ENCODE data around the gene CATSPERZ.

DNA sequence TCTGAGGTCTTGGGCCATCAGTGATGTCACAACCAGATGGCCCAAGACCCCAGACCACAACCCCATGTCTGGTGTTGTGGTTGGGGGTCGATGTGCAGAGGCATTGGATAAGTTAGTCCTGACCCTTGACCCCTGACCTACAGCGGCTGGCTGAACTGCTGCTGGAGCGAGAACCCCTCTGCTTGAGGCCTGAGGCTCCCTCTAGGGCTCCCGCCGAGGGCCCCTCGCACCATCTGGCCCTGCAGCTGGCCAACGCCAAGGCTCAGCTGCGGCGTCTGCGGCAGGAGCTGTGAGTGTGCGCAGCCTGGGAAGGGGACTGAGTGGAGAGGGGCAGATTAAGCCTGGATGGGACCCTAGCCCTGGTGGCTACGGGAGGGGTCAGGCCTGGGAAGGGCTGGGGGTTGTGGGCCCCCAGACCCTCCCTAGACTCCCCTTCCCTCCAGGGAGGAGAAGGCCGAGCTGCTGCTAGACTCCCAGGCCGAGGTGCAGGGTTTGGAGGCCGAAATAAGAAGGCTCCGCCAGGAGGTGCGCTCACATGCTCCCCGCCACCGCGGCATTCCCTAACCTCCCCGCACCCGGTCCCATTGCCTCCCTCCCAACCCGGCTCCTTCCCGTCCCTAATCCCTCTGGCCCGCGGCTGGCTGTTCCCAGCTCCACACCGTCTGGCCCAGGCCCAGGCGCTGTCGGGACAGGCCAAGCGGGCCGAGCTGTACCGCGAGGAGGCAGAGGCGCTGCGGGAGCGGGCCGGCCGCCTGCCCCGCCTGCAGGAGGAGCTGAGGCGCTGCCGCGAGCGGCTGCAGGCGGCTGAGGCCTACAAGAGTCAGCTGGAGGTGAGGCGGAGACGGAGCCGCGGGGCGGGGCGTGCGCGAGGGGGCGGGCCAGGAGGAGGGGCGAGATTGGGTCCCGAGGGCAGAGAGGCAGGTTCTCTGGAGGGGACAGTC lies 42.0 kb downstream of the CATSPERZ start:
- TF ChIP-seq, protein P1, sequence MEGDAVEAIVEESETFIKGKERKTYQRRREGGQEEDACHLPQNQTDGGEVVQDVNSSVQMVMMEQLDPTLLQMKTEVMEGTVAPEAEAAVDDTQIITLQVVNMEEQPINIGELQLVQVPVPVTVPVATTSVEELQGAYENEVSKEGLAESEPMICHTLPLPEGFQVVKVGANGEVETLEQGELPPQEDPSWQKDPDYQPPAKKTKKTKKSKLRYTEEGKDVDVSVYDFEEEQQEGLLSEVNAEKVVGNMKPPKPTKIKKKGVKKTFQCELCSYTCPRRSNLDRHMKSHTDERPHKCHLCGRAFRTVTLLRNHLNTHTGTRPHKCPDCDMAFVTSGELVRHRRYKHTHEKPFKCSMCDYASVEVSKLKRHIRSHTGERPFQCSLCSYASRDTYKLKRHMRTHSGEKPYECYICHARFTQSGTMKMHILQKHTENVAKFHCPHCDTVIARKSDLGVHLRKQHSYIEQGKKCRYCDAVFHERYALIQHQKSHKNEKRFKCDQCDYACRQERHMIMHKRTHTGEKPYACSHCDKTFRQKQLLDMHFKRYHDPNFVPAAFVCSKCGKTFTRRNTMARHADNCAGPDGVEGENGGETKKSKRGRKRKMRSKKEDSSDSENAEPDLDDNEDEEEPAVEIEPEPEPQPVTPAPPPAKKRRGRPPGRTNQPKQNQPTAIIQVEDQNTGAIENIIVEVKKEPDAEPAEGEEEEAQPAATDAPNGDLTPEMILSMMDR (IDR thresholded peaks at IDR 0.05): peak in 5 of 7 experiments; percentile 37 to 66 (median 50)
- TF ChIP-seq POLR2A (IDR thresholded peaks at IDR 0.05): peak in 1 of 4 donors; percentile 23
- peak; percentile 51 to 82 (median 76) for TF ChIP-seq POLR2AphosphoS5 (IDR thresholded peaks at IDR 0.05)
- TF ChIP-seq EP300 (IDR thresholded peaks at IDR 0.05): no peak
